Posterior cingulate gyrus (tissue), 11 donors: ENCODE data around the gene RPS3.
A peak's percentile ranks its signal among the peaks of the same experiment; 100 is the strongest.

Experiments used
- DNase-seq, 10 donors: peaks; one replicate each; pipeline versions ENCODE4 v3.0.0 to v3.0.0-alpha.2; 2020 to 2021; ENCODE audit warnings: mixed read lengths in 3 of 10
- intact Hi-C: fragments of 100-400 bp; cut with DNase I; formaldehyde crosslinking; loops from one replicate; pipeline ENCODE4 v1.15.1; 2023

RPS3 gene

GRCh38 chr11:75431533-75432525 lies 32.5 kb downstream of the RPS3 start:
- peak in 2 of 10 donors; percentile 59 to 74 for DNase-seq
- intact Hi-C loops = no loop called here

- DNase-seq = peak in 8 of 10 donors; percentile 40 to 92 (median 61)
- intact Hi-C loops = no loop called here
Observed at GRCh38 chr11:75432911-75433321, 33.6 kb downstream of the RPS3 start, which contains the start of gene KLHL35. Gene KLHL35 (minus strand): TSS chr11:75433203. CDS start chr11:75430629, 2,574 bp downstream.

DNA sequence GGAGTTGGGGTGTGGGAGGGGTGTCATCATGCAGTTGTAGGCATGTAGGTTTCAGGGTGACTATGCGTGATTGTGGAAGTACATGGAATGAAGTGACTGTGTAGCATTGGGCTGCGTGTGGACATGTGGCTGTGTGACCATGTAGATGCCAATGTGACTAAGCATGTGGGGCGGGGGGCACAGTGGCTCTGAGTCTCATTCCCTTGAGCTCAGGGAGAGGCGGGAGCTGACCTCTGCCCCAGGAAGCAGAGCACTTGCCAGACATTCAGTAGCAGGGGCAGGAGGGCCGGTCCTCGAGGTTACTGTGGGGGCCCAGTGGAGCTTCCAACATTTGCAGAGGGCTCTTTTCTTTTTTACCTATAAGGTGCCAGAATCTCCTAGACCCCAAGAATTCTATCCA lies 34.1 kb downstream of the RPS3 start:
- peak in 2 of 10 donors; percentile 59 to 62 for DNase-seq
- intact Hi-C loops = no loop called here

DNA sequence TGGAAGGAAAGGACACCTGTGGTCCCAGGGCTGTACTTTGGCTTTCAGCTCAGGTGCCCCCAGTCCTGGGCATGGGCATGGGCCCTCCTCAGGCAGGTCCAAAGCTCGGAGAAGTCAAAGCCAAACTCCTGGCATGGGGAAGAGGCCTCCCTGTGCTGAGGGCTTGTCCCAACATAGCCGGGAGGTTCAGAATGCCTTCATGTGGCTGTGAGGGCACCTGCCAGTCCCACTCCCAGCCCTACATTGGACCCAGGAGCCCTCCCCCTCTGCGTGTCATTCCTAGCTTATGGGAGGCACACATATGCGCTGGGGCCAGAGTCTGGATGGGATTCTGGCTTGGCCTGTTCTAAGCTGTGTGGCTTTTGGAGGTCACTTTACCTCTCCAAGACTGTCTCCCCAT lies 34.7 kb downstream of the RPS3 start:
- intact Hi-C loops = no loop called here

GRCh38 chr11:75434886-75435570 lies 35.7 kb downstream of the RPS3 start:
- intact Hi-C loops = no loop called here
- DNase-seq = peak in 2 of 10 donors; percentile 47 to 51

More for the DNA sequence above, 34.7 kb downstream of the RPS3 start:
- DNase-seq = peak in 2 of 10 donors; percentile 63 to 71

DNA sequence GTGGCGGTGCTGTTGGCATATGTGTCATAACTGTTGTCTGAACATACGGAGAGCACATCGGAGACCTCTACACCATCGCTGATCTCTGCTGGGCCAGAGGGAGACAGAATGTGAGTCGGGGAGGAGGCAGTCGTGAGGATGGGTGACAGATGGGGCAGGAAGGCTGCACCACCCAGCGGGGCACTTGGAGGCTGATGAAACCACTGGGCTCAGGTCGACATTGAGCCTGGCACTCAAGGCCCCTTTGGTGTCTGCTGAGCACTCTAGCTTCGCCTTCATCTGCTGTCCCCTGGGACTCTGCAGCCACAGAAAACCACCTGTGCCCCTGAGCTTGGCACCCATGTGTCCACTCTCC lies 36.2 kb downstream of the RPS3 start:
- intact Hi-C loops = no loop called here
- DNase-seq = peak in 1 of 10 donors; percentile 59

DNA sequence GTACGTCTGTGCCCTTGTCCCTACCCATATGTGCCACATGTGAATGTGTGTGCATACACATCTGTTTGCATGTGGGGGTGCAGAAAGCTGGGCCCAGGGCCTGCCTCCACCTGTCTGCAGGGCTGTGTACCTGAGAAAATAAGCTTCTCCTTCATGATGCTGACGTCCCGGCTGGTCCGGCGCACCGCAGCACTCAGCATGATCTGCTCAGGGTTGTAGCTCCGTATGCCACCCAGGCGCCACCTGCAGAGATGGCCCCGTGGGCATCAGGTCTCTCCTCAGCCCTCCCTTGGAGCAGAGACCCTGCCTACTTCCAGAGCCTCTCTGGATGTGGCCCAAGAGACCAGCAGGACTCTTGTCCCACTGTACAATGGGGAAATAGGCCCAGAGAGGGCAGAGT lies 37.5 kb downstream of the RPS3 start:
- intact Hi-C loops = no loop called here
- peak in 1 of 10 donors; percentile 51 for DNase-seq

GRCh38 chr11:75437966-75438659 lies 38.8 kb downstream of the RPS3 start:
- DNase-seq = peak in 1 of 10 donors; percentile 42

GRCh38 chr11:75439026-75439425 lies 39.7 kb downstream of the RPS3 start:
- intact Hi-C loops = no loop called here
- peak in 1 of 10 donors; percentile 23 for DNase-seq

More at GRCh38 chr11:75437966-75438659, 38.8 kb downstream of the RPS3 start:
- intact Hi-C loops = no loop called here

GRCh38 chr11:75439495-75440120 lies 40.3 kb downstream of the RPS3 start:
- peak in 1 of 10 donors; percentile 60 for DNase-seq
- intact Hi-C loops = loop anchor here (10.0 kb wide), 1 partner anchor 55 kb away; no protein-coding TSS in a partner anchor

GRCh38 chr11:75440960-75441803 lies 41.9 kb downstream of the RPS3 start:
- intact Hi-C loops = loop anchor here (10.0 kb wide), 1 partner anchor 56 kb away; no protein-coding TSS in a partner anchor
- DNase-seq = peak in 1 of 10 donors; percentile 75

GRCh38 chr11:75441804-75442132 lies 42.5 kb downstream of the RPS3 start:
- DNase-seq = no peak
- intact Hi-C loops = loop anchor here (10.0 kb wide), 1 partner anchor 57 kb away; no protein-coding TSS in a partner anchor

DNA sequence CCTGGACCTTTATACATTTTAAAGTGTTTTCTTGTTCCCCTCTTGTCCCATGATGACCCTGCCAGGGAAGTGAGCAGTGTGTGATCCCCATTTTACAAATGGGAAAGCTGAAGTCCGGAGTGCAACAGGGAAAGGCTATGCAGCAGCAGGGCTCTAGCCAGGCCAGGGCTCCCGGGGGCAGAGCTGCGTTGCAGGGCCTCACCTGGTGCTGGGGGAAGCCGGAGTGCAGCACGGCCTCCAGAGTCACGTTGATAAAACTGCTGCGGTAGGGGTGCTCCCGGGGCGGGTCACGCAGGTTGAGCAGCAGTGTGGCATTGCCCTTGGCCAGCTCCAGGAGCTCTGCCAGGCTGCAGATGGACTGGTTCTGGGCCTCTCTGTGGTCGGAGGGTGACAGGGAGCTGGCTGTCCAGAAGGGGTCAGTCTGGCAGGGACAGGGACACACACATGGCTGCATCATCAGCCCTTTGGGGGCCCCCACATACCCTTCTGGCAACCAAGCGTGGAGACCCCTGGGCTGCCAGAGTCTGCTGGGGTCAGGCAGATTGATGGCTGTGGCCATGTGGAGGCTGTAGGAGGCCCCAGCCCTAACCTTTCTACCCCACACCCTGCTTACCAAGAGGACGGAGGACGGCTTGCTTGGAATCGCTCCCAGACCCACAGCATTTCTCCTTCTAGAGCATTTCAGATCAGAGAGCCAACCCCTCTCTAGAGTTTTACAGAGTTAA lies 43.0 kb downstream of the RPS3 start:
- intact Hi-C loops = loop anchor here (10.0 kb wide), 1 partner anchor 58 kb away; no protein-coding TSS in a partner anchor
- DNase-seq = no peak

DNA sequence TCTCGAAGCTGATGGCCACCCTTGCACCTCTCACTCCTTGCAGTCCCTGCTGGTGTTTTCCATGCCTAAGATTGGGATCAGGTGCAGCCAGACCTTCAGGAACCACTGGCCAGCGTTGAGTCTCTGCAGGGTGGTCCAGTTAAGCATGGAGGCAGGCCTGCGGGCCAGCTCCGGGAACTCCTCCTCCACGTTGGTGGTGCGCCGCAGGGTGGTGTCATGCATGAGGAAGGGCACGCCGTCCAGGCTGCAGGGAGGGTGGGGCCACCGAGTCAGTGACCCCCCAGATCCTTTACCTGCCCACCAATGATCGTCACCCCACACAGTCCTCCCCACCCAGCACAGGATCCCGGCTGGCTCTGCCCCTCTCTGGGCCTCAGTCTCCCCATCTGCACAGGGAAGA lies 43.7 kb downstream of the RPS3 start:
- DNase-seq = no peak
- intact Hi-C loops = loop anchor here (10.0 kb wide), 1 partner anchor 58 kb away; no protein-coding TSS in a partner anchor

DNA sequence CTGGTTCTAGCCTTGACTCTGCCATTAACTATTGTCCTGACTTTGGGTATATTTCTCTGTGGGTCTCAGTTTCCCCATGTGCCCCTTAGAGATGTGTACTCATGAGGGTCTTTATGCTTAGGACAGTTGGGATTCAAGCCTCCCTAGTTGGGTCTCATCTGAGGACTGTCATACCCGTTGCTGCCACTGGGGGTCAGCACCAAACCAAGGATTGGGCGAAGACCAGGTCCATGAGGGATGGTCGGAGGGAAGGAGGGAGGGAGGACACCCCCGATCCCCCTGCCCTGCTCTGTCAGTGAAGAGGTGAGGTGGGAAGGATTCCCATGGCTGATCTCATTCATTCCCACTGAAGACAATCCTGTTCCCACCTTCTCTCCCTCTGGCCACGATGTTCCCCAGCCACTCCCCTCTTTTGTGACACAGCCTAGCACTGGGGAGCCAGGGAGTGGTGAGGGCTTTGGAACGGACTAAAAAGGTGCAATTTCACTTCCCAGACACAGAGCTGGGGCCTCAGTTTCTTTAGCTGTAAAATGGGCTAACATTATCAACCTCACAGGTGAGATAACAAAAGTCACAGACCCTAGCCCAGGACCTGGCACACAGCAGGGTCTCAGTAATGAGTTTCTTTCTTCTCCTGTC lies 46.1 kb downstream of the RPS3 start:
- peak; percentile 55 to 95 (median 81) for DNase-seq
- intact Hi-C loops = loop anchor here (1.0 to 10.0 kb wide), 2 partner anchors 61 to 87 kb away; no protein-coding TSS in a partner anchor

DNA sequence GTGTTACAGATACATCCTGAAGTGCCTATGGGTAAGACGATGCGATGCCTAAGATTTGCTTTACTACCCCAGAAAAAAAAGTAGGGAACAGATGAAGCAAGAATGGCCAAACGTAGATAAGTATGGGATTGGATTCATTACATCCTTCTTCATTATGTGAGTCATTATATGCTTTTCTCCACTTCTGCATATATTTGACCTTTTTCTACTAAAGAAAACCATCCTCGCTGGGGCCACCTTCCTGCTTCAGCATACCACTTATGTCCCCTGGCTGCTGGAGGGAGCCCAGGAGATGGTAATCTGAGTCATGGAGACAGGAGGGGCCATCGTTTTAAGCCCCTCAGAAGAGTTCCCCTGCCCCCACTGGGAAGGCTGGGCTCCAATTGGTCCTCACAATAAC lies 48.1 kb downstream of the RPS3 start:
- intact Hi-C loops = loop anchor here (10.0 kb wide), 1 partner anchor 63 kb away; no protein-coding TSS in a partner anchor
- DNase-seq = no peak

DNA sequence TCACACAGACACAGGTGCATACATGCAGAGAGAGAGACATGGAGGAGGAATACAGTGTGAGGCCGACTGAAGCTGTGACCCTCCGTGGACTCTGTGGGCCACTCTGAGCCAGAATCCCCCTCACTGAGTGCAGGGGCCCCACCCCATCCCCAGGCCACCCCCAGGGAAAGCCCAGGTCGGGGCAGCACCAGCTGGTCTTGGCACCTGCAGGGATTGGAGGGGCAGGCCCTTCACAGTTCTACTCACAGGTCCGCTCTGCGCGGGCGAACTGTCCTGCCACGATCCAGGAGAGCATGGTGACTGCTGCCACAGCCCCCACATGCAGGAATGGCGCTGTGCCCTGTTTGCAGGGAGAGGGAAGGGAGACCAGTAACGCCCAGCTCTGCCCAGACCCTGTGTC lies 50.0 kb downstream of the RPS3 start:
- intact Hi-C loops = loop anchor here (10.0 kb wide), 1 partner anchor 64 kb away; no protein-coding TSS in a partner anchor
- DNase-seq = no peak
